H1 (cell line): Measurements from ENCODE around the gene VGLL4. TPM values are rescaled to one million over a fixed set of nuclear protein-coding genes. Genes with fewer than 3 reads are reported as not detected.

Experiments
- CTCF ChIA-PET: fragments of 300-600 bp; sonication (Branson Sonifier 250); formaldehyde crosslinking; loops from one replicate; lab custom pipeline; 2021; ENCODE audit not compliant: partially characterized antibody; lab: Charles Lee
- POLR2A ChIA-PET: fragments of 300-600 bp; sonication (Branson Sonifier 250); formaldehyde crosslinking; loops from one replicate; lab custom pipeline; 2021; ENCODE audit warnings: inconsistent platforms; ENCODE audit not compliant: partially characterized antibody; lab: Charles Lee
- DNase-seq, 2 experiments: peaks; one replicate each; pipeline versions ENCODE4 v3.0.0 to v3.0.0-alpha.2; 2010 to 2022; ENCODE audit warnings: low spot score in 2 of 2, low read depth in 1 of 2, mixed read lengths in 1 of 2
- FAIRE-seq: peaks from 2 replicates; lab custom pipeline; 2011; peaks lifted over from hg19 to GRCh38; lab: Jason Lieb, UNC
- H2AFZ ChIP-seq: 2 replicates; pipeline ENCODE4 v1.8.1; 2012; ENCODE audit warnings: low read length, inconsistent platforms
- H2AK5ac ChIP-seq: 2 replicates; pipeline ENCODE4 v1.6.1; 2013; ENCODE audit warnings: low read depth, low read length
- H2BK120ac ChIP-seq: replicated peaks from 2 replicates; pipeline ENCODE3; 2013; ENCODE audit warnings: low read depth, low read length, inconsistent platforms
- H2BK12ac ChIP-seq: 2 replicates; pipeline ENCODE4 v1.6.1; 2013; ENCODE audit warnings: low read depth, low read length
- H2BK15ac ChIP-seq: 2 replicates; pipeline ENCODE4 v1.6.1; 2013; ENCODE audit warnings: low read length
- H2BK20ac ChIP-seq: 2 replicates; pipeline ENCODE4 v1.6.1; 2013; ENCODE audit warnings: low read length
- H2BK5ac ChIP-seq: 2 replicates; pipeline ENCODE4 v1.6.1; 2013; ENCODE audit warnings: low read depth, low read length
- H3K14ac ChIP-seq: 2 replicates; pipeline ENCODE4 v1.6.1; 2013; ENCODE audit warnings: inconsistent platforms; ENCODE audit not compliant: insufficient read length
- H3K18ac ChIP-seq: 2 replicates; pipeline ENCODE4 v1.6.1; 2013; ENCODE audit warnings: low read length; ENCODE audit errors: extremely low read depth
- H3K23ac ChIP-seq: 2 replicates; pipeline ENCODE4 v1.6.1; 2013; ENCODE audit warnings: inconsistent platforms; ENCODE audit not compliant: insufficient read length
- H3K23me2 ChIP-seq: 2 replicates; pipeline ENCODE4 v1.6.1; 2013; ENCODE audit warnings: low read depth, low read length
- H3K27ac ChIP-seq: 2 replicates; pipeline ENCODE4 v1.6.1; 2011; ENCODE audit warnings: low read depth, low read length, inconsistent platforms
- H3K27me3 ChIP-seq, 4 experiments: replicated peaks in 1 of 4; 1 replicate in 1 of 4; 2 replicates in 3 of 4; pipeline versions ENCODE4 v1.6.1 to v1.8.1; 2011 to 2013; ENCODE audit warnings: low read length in 3 of 4, mild to moderate bottlenecking in 3 of 4, inconsistent platforms in 2 of 4, mixed read lengths in 2 of 4, moderate library complexity in 1 of 4; ENCODE audit not compliant: control insufficient read depth in 3 of 4, insufficient read depth in 3 of 4; ENCODE audit errors: extremely low read depth in 1 of 4
- H3K36me3 ChIP-seq, 4 experiments: 2 replicates each; pipeline versions ENCODE4 v1.6.1 to v1.8.1; 2011 to 2013; ENCODE audit warnings: mild to moderate bottlenecking in 4 of 4, low read length in 3 of 4, moderate library complexity in 2 of 4, control low read depth in 1 of 4, inconsistent platforms in 1 of 4; ENCODE audit not compliant: insufficient read depth in 4 of 4, control insufficient read depth in 2 of 4
- H3K4ac ChIP-seq: replicated peaks from 2 replicates; pipeline ENCODE3; 2013; ENCODE audit warnings: low read length, low read depth, mixed read lengths, inconsistent platforms; ENCODE audit not compliant: insufficient read length
- H3K4me1 ChIP-seq, 4 experiments: replicated peaks in 1 of 4; 1 replicate in 1 of 4; 2 replicates in 3 of 4; pipeline versions ENCODE4 v1.6.1 to v1.8.1; 2011 to 2013; ENCODE audit warnings: low read length in 3 of 4, inconsistent platforms in 2 of 4, mixed read lengths in 1 of 4; ENCODE audit not compliant: insufficient read depth in 4 of 4, control insufficient read depth in 3 of 4
- H3K4me2 ChIP-seq, 2 experiments: 2 replicates each; pipeline versions ENCODE4 v1.6.1 to v1.8.1; 2011 to 2013; ENCODE audit warnings: low read depth in 2 of 2, low read length in 2 of 2, control low read depth in 1 of 2, inconsistent platforms in 1 of 2, mild to moderate bottlenecking in 1 of 2; ENCODE audit not compliant: insufficient read depth in 1 of 2
- H3K4me3 ChIP-seq, 4 experiments: fragments of 200-600, 300-600 bp in 1 of 4; sonication (generic), shearing (Covaris generic), sonication (Bioruptor Twin) in 1 of 4; 2 replicates each; pipeline versions ENCODE4 v1.5.1 to v1.8.1; 2011 to 2016; ENCODE audit warnings: low read length in 4 of 4, low read depth in 3 of 4, control low read depth in 2 of 4, inconsistent platforms in 2 of 4, mild to moderate bottlenecking in 2 of 4, mixed read lengths in 1 of 4, moderate library complexity in 1 of 4; ENCODE audit not compliant: insufficient read depth in 2 of 4; ENCODE audit errors: extremely low read depth in 1 of 4
- H3K56ac ChIP-seq: replicated peaks from 2 replicates; pipeline ENCODE3; 2013; ENCODE audit warnings: low read depth, mild to moderate bottlenecking, mixed read lengths, low read length, inconsistent platforms; ENCODE audit not compliant: insufficient read length
- H3K79me1 ChIP-seq: 2 replicates; pipeline ENCODE4 v1.6.1; 2013; ENCODE audit warnings: low read depth, low read length, control low read depth
- H3K79me2 ChIP-seq, 2 experiments: 2 replicates each; pipeline versions ENCODE4 v1.6.1 to v1.8.1; 2012 to 2013; ENCODE audit warnings: low read length in 2 of 2, mild to moderate bottlenecking in 2 of 2, inconsistent platforms in 1 of 2; ENCODE audit not compliant: insufficient read depth in 2 of 2, control insufficient read depth in 1 of 2
- H3K9ac ChIP-seq, 4 experiments: replicated peaks in 1 of 4; 1 replicate in 1 of 4; 2 replicates in 3 of 4; pipeline versions ENCODE4 v1.6.1 to v1.8.1; 2011 to 2013; ENCODE audit warnings: low read depth in 3 of 4, low read length in 3 of 4, control low read depth in 2 of 4, mild to moderate bottlenecking in 2 of 4, moderate library complexity in 2 of 4, inconsistent platforms in 1 of 4; ENCODE audit errors: extremely low read depth in 1 of 4
- H3K9me3 ChIP-seq, 2 experiments: 2 replicates each; pipeline versions ENCODE4 v1.6.1 to v1.8.1; 2012 to 2013; ENCODE audit warnings: mild to moderate bottlenecking in 2 of 2, moderate library complexity in 2 of 2, control low read depth in 1 of 2, inconsistent platforms in 1 of 2, low read depth in 1 of 2, low read length in 1 of 2, mixed read lengths in 1 of 2; ENCODE audit not compliant: insufficient read depth in 2 of 2
- H4K20me1 ChIP-seq, 2 experiments: replicated peaks in 1 of 2; 2 replicates each; pipeline versions ENCODE3 to v1.8.1; 2011 to 2013; ENCODE audit warnings: inconsistent platforms in 2 of 2, low read length in 2 of 2, mild to moderate bottlenecking in 1 of 2; ENCODE audit not compliant: insufficient read depth in 2 of 2, control insufficient read depth in 1 of 2
- H4K5ac ChIP-seq: 2 replicates; pipeline ENCODE4 v1.6.1; 2013; ENCODE audit warnings: low read length, low read depth, mixed read lengths, inconsistent platforms; ENCODE audit not compliant: insufficient read length
- H4K8ac ChIP-seq: 2 replicates; pipeline ENCODE4 v1.8.0; 2013; ENCODE audit warnings: mild to moderate bottlenecking, moderate library complexity, low read length, inconsistent platforms; ENCODE audit not compliant: insufficient read depth; ENCODE audit errors: extremely low read depth
- H4K91ac ChIP-seq: replicated peaks from 2 replicates; pipeline ENCODE3; 2013; ENCODE audit warnings: low read length, mixed read lengths, inconsistent platforms; ENCODE audit not compliant: insufficient read length
- ASH2L ChIP-seq: fragments of 200-600, 300-600 bp; sonication (generic); IDR thresholded peaks from one replicate; pipeline ENCODE4 v1.7.1; 2017; ENCODE audit warnings: low read length
- BRCA1 ChIP-seq: IDR thresholded peaks from 2 replicates; pipeline ENCODE4 v1.6.1; 2012; ENCODE audit warnings: low read depth, low read length, improper control_type of control experiment
- CREB1 ChIP-seq: IDR thresholded peaks from 2 replicates; pipeline ENCODE4 v1.6.1; 2012; ENCODE audit warnings: inconsistent platforms
- EP300 ChIP-seq, 2 experiments: IDR thresholded peaks; 1 replicate in 1 of 2; 2 replicates in 1 of 2; pipeline ENCODE4 v1.6.1; 2011 to 2012; ENCODE audit warnings: low read depth in 2 of 2, low read length in 2 of 2, mild to moderate bottlenecking in 2 of 2, borderline replicate concordance in 1 of 2, inconsistent platforms in 1 of 2, moderate library complexity in 1 of 2
- GTF2F1 ChIP-seq: IDR thresholded peaks from 2 replicates; pipeline ENCODE4 v1.6.1; 2012; ENCODE audit warnings: low read depth, low read length, improper control_type of control experiment, borderline replicate concordance
- NRF1 ChIP-seq: IDR thresholded peaks from 2 replicates; pipeline ENCODE4 v1.6.1; 2011; ENCODE audit warnings: mild to moderate bottlenecking, low read depth, low read length, improper control_type of control experiment
- RBBP5 ChIP-seq: IDR thresholded peaks from 2 replicates; pipeline ENCODE4 v1.7.1; 2012; ENCODE audit warnings: low read depth, mild to moderate bottlenecking, inconsistent platforms, low read length, moderate library complexity, borderline replicate concordance
- SAP30 ChIP-seq: fragments of 300-600 bp; sonication (generic); IDR thresholded peaks from 2 replicates; pipeline ENCODE4 v1.7.1; 2012; ENCODE audit warnings: low read length, moderate library complexity, mild to moderate bottlenecking, inconsistent platforms; ENCODE audit not compliant: insufficient read depth, insufficient replicate concordance
- SIN3A ChIP-seq, 2 experiments: IDR thresholded peaks in 1 of 2; conservative IDR thresholded peaks in 1 of 2; 2 replicates each; pipeline ENCODE4 v1.6.1; 2011 to 2012; ENCODE audit warnings: low read length in 2 of 2, improper control_type of control experiment in 1 of 2, low read depth in 1 of 2, mild to moderate bottlenecking in 1 of 2
- ZNF274 ChIP-seq: IDR thresholded peaks from 2 replicates; pipeline ENCODE4 v1.7.0; 2012; ENCODE audit warnings: low read length, borderline replicate concordance; ENCODE audit errors: extremely low read depth
- WGBS, 2 experiments: shearing (Covaris generic) in 1 of 2; methylation state at CpG; one replicate each; pipeline versions ENCODE4 v1.1.6 to v1.1.7; 2013 to 2015; ENCODE audit warnings: low lambda C conversion rate in 2 of 2, mixed read lengths in 2 of 2, inconsistent platforms in 1 of 2, low coverage in 1 of 2, missing lambda C conversion rate in 1 of 2; ENCODE audit not compliant: insufficient replicate concordance in 2 of 2, insufficient coverage in 1 of 2, insufficient read length in 1 of 2; ENCODE audit errors: extremely low coverage in 1 of 2, missing lambda C conversion rate in 1 of 2; 5-methylcytosine and 5-hydroxymethylcytosine counted together
- polyA plus RNA-seq, 7 experiments: library from polyadenylated mRNA; depleted of rRNA in 3 of 7; stranded (reverse) in 5 of 7; unstranded in 2 of 7; fragments of >200 nt in 5 of 7; fragments of 200-250 nt in 2 of 7; gene quantifications; 1 replicate in 5 of 7; 2 replicates in 1 of 7; 4 replicates in 1 of 7; pipeline versions ENCODE4 v1.2.1 to v1.2.3, GENCODE V29; 2011 to 2013; ENCODE audit warnings: missing spikeins in 2 of 7, mixed read lengths in 2 of 7
- total RNA-seq: library from RNA; stranded (reverse); fragmentation: NEBNext Ultra II Directional; extraction: Animal tissue kit (Norgen Biotek cat#: 25700); gene quantifications from 2 replicates; pipeline ENCODE4 v1.2.1, GENCODE V29; 2021
- TF ChIP-seq, protein P1 (sequence below), 3 experiments: IDR thresholded peaks; 1 replicate in 2 of 3; 2 replicates in 1 of 3; pipeline versions ENCODE4 v1.5.1 to v1.6.1; 2011; ENCODE audit warnings: low read length in 3 of 3, mild to moderate bottlenecking in 3 of 3, inconsistent platforms in 2 of 3, low read depth in 1 of 3, moderate library complexity in 1 of 3; ENCODE audit not compliant: insufficient read depth in 1 of 3; ENCODE audit errors: control extremely low read depth in 1 of 3

Gene VGLL4
- total and polyA plus RNA-seq, 2 of the 8 experiments (the other 6 are each of a cell fraction or from before 2014, with no cell fraction given) = 45.1 to 50.0 TPM

DNA sequence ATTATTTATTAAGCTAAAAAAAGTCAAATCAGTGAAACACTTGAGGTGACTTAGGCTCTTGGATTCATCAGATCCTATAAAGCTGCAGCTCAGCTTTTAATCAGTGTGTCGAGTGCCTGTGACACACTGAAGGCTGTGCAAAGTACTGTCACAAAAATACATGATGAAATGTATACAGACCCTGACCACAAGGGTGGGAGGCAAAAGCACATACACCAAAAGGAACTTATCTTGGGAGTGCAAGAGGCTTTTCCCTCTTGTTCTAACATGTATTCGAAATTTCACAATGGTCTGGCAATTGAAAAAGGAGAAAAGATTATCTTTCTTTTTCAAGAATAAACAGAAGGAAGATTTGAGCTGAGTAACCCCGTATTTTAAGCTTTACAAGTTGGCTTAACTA is 35.9 kb downstream of the VGLL4 start:
- DNase-seq = no peak
- Histone ChIP-seq H3K9ac (no peak overlapping the region), H3K27me3 (no peaks in the 10 kb centered on the region), H3K4me3 (no peak overlapping the region), H2BK20ac (no peak overlapping the region), H3K56ac (no peak overlapping the region), H3K4ac (peak overlapping the region; percentile 28), H3K4me2 (no peak overlapping the region), H3K79me2 (peaks cover 7 to 95% of the 10 kb centered on the region in 2 experiments), H2AFZ (no peak overlapping the region), H3K23me2 (no peaks in the 10 kb centered on the region), H2BK15ac (no peak overlapping the region), H3K14ac (no peak overlapping the region), H3K36me3 (no peaks in the 10 kb centered on the region), H4K20me1 (peaks cover 3 to 17% of the 10 kb centered on the region in 2 experiments), H4K91ac (no peak overlapping the region), H2BK12ac (no peak overlapping the region), H3K9me3 (no peaks in the 10 kb centered on the region), H2BK120ac (no peak overlapping the region), H3K4me1 (peaks cover 2 to 22% (median 8%) of the 10 kb centered on the region in 4 experiments; a peak in 5 of 7 replicates), H3K18ac (no peak overlapping the region), H3K23ac (no peak overlapping the region), H3K27ac (no peak overlapping the region), H2BK5ac (no peak overlapping the region), H3K79me1 (peaks cover 13% of the 10 kb centered on the region), H2AK5ac (no peak overlapping the region), H4K5ac (no peak overlapping the region), H4K8ac (no peak overlapping the region)
- FAIRE-seq = no peak
- CTCF ChIA-PET = interaction anchor here (0.9 to 2.1 kb wide), 4 partner anchors 8 to 34 kb away, joined by 3 to 9 read pairs (median 3); no protein-coding TSS in a partner anchor
- WGBS, 2 experiments = 84% methylated on average over 3 of the region's 3 CpGs; no CpG with 5 or more reads in 1 of the 2 experiments
- POLR2A ChIA-PET = no interaction called here
- TF ChIP-seq CREB1 = no peak
- no peak for TF ChIP-seq ASH2L
- TF ChIP-seq, protein P1, sequence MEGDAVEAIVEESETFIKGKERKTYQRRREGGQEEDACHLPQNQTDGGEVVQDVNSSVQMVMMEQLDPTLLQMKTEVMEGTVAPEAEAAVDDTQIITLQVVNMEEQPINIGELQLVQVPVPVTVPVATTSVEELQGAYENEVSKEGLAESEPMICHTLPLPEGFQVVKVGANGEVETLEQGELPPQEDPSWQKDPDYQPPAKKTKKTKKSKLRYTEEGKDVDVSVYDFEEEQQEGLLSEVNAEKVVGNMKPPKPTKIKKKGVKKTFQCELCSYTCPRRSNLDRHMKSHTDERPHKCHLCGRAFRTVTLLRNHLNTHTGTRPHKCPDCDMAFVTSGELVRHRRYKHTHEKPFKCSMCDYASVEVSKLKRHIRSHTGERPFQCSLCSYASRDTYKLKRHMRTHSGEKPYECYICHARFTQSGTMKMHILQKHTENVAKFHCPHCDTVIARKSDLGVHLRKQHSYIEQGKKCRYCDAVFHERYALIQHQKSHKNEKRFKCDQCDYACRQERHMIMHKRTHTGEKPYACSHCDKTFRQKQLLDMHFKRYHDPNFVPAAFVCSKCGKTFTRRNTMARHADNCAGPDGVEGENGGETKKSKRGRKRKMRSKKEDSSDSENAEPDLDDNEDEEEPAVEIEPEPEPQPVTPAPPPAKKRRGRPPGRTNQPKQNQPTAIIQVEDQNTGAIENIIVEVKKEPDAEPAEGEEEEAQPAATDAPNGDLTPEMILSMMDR (IDR thresholded peaks at IDR 0.05; ENCODE audit: control extremely low read depth in 1 of 3, insufficient read depth in 1 of 3, low read depth in 1 of 3, low read length in 3 of 3) = no peak
- no peak for TF ChIP-seq ZNF274
- no peak for TF ChIP-seq GTF2F1
- no peak for TF ChIP-seq BRCA1
- no peak for TF ChIP-seq NRF1
- no peak for TF ChIP-seq SIN3A (conservative IDR thresholded peaks at IDR 0.05 in 1 of 2, IDR thresholded peaks at IDR 0.05 in 1 of 2; ENCODE audit: low read depth in 1 of 2, low read length in 2 of 2)
- no peak for TF ChIP-seq RBBP5
- no peak for TF ChIP-seq SAP30
- TF ChIP-seq EP300 (IDR thresholded peaks at IDR 0.05; ENCODE audit: borderline replicate concordance in 1 of 2, low read depth in 2 of 2, low read length in 2 of 2) = no peak
